HEK293T (cell line): ENCODE results near the gene PTPN1.

Experiments used
- CTCF ChIA-PET: fragments of 350-600 bp; formaldehyde crosslinking; extraction: SDS; loops from one replicate; lab custom pipeline; 2021; ENCODE audit warnings: antibody characterized with exemption, inconsistent platforms; lab: Yijun Ruan, JAX
- POLR2A ChIA-PET: fragments of 350-600 bp; formaldehyde crosslinking; extraction: SDS; loops from one replicate; lab custom pipeline; 2020; ENCODE audit warnings: antibody characterized with exemption, inconsistent platforms; lab: Yijun Ruan, JAX
- DNase-seq: peaks from one replicate; pipeline ENCODE4 v3.0.0; 2012; ENCODE audit warnings: mixed read lengths; ENCODE audit errors: extremely low spot score
- ARNT ChIP-seq: fragments of 450-650 bp; IDR thresholded peaks from 2 replicates; pipeline ENCODE4 v1.6.1; 2017; ENCODE audit warnings: mild to moderate bottlenecking
- BHLHE40 ChIP-seq: fragments of 450-650 bp; IDR thresholded peaks from 2 replicates; pipeline ENCODE4 v1.6.1; 2016; ENCODE audit warnings: mild to moderate bottlenecking, moderate library complexity, borderline replicate concordance
- CTBP1 ChIP-seq: fragments of 450-650 bp; IDR thresholded peaks from 2 replicates; pipeline ENCODE4 v1.6.1; 2016; ENCODE audit warnings: borderline replicate concordance
- ELF4 ChIP-seq: fragments of 450-650 bp; IDR thresholded peaks from 2 replicates; pipeline ENCODE4 v1.6.1; 2017; ENCODE audit warnings: antibody characterized with exemption
- FOXA1 ChIP-seq: fragments of 450-650 bp; IDR thresholded peaks from 2 replicates; pipeline ENCODE4 v1.6.1; 2016; ENCODE audit warnings: mild to moderate bottlenecking
- FOXK2 ChIP-seq: fragments of 450-650 bp; IDR thresholded peaks from 2 replicates; pipeline ENCODE4 v1.6.1; 2016; ENCODE audit warnings: mild to moderate bottlenecking
- FOXM1 ChIP-seq: fragments of 450-650 bp; IDR thresholded peaks from 2 replicates; pipeline ENCODE4 v1.6.1; 2017; ENCODE audit warnings: mild to moderate bottlenecking, borderline replicate concordance
- HDGF ChIP-seq: fragments of 450-650 bp; IDR thresholded peaks from 2 replicates; pipeline ENCODE4 v1.6.1; 2017; ENCODE audit warnings: antibody characterized with exemption, borderline replicate concordance
- L3MBTL2 ChIP-seq: fragments of 450-650 bp; conservative IDR thresholded peaks from 2 replicates; pipeline ENCODE4 v1.6.1; 2016; ENCODE audit warnings: mild to moderate bottlenecking
- LEF1 ChIP-seq: fragments of 450-650 bp; IDR thresholded peaks from 2 replicates; pipeline ENCODE4 v1.6.1; 2017; ENCODE audit warnings: mild to moderate bottlenecking, borderline replicate concordance
- NFRKB ChIP-seq: fragments of 450-650 bp; IDR thresholded peaks from 2 replicates; pipeline ENCODE4 v1.6.1; 2016; ENCODE audit warnings: mild to moderate bottlenecking, moderate library complexity
- SP1 ChIP-seq: fragments of 450-650 bp; IDR thresholded peaks from 2 replicates; pipeline ENCODE4 v1.6.1; 2017
- SUZ12 ChIP-seq: fragments of 450-650 bp; IDR thresholded peaks from 2 replicates; pipeline ENCODE4 v1.6.1; 2016; ENCODE audit warnings: mild to moderate bottlenecking
- TARDBP ChIP-seq: fragments of 450-650 bp; IDR thresholded peaks from 2 replicates; pipeline ENCODE4 v1.6.1; 2016
- ZNF384 ChIP-seq: fragments of 450-650 bp; IDR thresholded peaks from 2 replicates; pipeline ENCODE4 v1.6.1; 2016
- TF ChIP-seq, protein P1 (sequence below): fragments of 450-650 bp; IDR thresholded peaks from 2 replicates; pipeline ENCODE4 v1.6.1; 2016

The PTPN1 gene

DNA sequence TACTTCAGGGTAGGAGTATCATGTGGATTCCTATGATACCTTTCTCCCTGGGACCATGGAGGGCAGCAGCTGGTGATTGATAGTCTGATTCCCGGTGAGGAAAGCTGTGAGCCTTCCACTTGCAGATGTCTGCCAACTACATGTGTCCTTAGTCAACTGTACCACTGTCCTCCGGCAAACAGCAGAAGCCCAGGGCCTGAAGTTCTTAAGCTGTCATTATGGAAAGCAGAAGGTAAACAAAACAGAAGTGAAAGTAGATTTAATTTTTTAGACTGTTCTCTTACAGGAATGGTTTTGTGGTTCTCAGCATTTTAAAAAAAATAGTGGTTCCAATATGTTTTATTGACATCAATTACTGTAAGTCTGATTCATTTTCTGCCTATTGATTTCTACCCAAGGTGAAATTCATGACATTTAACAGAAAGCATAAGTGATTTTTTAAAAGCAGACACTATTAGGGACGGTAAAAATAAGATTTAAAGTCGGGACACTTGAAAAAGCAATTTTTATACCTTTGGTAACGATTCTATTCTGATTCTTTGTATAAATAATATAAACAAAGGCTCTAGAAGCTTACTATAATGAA, 36.6 kb downstream of the PTPN1 start:
- POLR2A ChIA-PET: no interaction called here
- CTCF ChIA-PET: no interaction called here

DNA sequence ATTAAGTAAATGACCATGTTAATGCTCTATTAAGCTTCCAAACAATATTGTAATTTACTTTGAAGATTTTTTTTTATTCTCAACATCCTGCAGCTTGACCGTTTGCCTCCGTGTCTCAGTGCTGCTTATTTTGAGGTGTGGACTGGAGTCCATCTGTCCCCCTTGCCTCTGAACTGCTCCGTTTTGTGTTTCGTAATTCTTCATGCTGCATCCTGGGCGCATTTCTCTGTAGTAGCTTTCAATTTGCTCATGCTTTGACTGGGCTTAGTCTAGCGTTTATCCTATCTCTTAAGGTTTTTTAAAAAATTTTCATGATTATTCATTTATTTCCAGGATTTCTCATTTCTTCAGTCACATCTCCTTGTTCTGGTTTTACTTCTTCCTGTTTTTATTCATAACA, 37.8 kb downstream of the PTPN1 start:
- ChIA-PET CTCF (no interaction called here), POLR2A (no interaction called here)

More for the DNA sequence above, 36.6 kb downstream of the PTPN1 start:
- TF ChIP-seq SUZ12: no peak
- TF ChIP-seq CTBP1: no peak
- TF ChIP-seq FOXM1: no peak
- TF ChIP-seq BHLHE40: no peak
- no peak for TF ChIP-seq HDGF
- TF ChIP-seq TARDBP: no peak
- TF ChIP-seq, protein P1, sequence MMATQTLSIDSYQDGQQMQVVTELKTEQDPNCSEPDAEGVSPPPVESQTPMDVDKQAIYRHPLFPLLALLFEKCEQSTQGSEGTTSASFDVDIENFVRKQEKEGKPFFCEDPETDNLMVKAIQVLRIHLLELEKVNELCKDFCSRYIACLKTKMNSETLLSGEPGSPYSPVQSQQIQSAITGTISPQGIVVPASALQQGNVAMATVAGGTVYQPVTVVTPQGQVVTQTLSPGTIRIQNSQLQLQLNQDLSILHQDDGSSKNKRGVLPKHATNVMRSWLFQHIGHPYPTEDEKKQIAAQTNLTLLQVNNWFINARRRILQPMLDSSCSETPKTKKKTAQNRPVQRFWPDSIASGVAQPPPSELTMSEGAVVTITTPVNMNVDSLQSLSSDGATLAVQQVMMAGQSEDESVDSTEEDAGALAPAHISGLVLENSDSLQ: no peak
- TF ChIP-seq ARNT: no peak
- TF ChIP-seq SP1: no peak
- TF ChIP-seq ZNF384: no peak
- no peak for DNase-seq

DNA sequence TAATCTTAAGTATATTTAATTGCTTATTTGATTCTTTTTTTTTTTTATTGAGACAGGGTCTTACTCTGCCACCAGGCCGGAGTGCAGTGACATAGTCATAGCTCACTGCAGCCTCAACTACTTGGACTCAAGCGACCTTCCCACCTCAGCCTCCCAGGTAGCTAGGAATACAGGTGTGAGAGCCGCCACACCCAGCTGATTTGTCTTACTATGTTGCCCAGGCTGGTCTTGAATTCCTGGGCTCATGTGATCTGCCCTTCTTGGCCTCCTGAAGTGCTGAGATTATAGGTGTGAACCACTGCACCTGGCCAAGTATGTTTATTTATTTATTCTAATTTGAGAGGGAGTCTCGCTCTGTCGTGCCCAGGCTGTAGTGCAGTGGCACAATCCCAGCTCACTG, 38.2 kb downstream of the PTPN1 start:
- TF ChIP-seq NFRKB: no peak
- TF ChIP-seq CTBP1: no peak
- TF ChIP-seq, protein P1: no peak
- TF ChIP-seq TARDBP: no peak
- no peak for TF ChIP-seq L3MBTL2
- no peak for TF ChIP-seq FOXM1
- TF ChIP-seq FOXK2: no peak
- no peak for TF ChIP-seq BHLHE40
- no peak for TF ChIP-seq ZNF384
- no peak for TF ChIP-seq FOXA1
- TF ChIP-seq LEF1: no peak
- TF ChIP-seq SP1: no peak
- no peak for TF ChIP-seq ELF4
- TF ChIP-seq ARNT: no peak
- TF ChIP-seq SUZ12: no peak
- no peak for TF ChIP-seq HDGF
- CTCF ChIA-PET: no interaction called here
- DNase-seq: no peak
- POLR2A ChIA-PET: interaction anchor here (1.4 kb wide), 1 partner anchor 14 kb away, joined by 3 read pairs; no protein-coding TSS in a partner anchor

More for the DNA sequence above, 37.8 kb downstream of the PTPN1 start:
- TF ChIP-seq ARNT (no peak), L3MBTL2 (no peak), BHLHE40 (no peak), FOXM1 (no peak), SP1 (no peak), LEF1 (no peak), FOXK2 (no peak), SUZ12 (no peak), TARDBP (no peak), NFRKB (no peak), CTBP1 (no peak), ELF4 (no peak), FOXA1 (no peak)
- TF ChIP-seq, protein P1: no peak
- DNase-seq: no peak

DNA sequence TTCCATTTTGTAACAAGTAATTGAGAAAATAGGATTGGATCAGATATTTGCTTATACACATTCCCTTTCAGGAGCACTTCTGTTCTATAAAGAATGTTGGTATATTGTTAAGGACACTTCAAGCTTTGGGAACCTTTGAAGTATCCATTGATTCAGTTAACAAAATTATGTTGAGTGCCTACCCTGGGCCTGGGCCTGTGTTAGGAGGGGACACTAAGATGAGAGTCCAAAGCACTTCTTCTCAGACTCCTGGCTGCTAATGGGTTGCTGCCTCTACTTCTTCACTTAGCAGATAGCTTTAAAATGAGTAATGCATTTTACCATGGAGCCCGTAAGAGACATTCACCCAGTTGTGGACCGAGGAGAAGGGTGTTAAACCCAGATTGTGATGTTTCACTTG, 40.3 kb downstream of the PTPN1 start:
- no peak for TF ChIP-seq ELF4
- no peak for TF ChIP-seq L3MBTL2
- TF ChIP-seq FOXM1: no peak
- no peak for TF ChIP-seq NFRKB
- no peak for TF ChIP-seq LEF1
- no peak for TF ChIP-seq BHLHE40
- no peak for TF ChIP-seq CTBP1
- TF ChIP-seq, protein P1: no peak
- TF ChIP-seq SUZ12: no peak
- TF ChIP-seq FOXA1: no peak
- no peak for TF ChIP-seq HDGF
- TF ChIP-seq SP1: no peak
- no peak for DNase-seq
- POLR2A ChIA-PET: no interaction called here
- CTCF ChIA-PET: no interaction called here

DNA sequence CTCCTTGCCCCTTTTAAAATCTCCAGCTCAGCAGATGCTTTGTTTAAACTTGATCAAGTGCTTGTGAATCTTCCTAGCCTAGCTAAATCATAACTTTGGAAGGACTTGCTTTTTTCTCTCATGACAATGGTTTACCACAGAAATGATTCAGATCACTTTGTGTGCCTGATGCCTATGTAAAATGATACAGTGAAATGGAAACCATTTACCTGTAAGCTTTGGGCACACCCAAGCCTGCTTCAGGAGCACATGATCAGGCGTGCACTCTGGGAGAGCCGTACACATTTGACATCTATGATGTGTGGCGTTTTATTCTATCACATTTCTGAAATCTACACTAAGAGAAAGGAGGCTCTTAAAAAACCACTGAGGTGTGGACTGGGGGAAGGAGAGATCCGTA, 41.1 kb downstream of the PTPN1 start:
- ChIA-PET POLR2A (no interaction called here), CTCF (no interaction called here)
- TF ChIP-seq CTBP1 (no peak), FOXA1 (no peak), ARNT (no peak), LEF1 (no peak), SP1 (no peak), FOXM1 (no peak), ZNF384 (no peak), BHLHE40 (no peak), NFRKB (no peak), ELF4 (no peak), SUZ12 (no peak)
- TF ChIP-seq, protein P1: no peak
- DNase-seq: no peak
